Measurements from ENCODE around the gene SEC16A. TPM values are rescaled to one million over a fixed set of nuclear protein-coding genes. Genes with fewer than 3 reads are reported as not detected.
A peak's percentile ranks its signal among the peaks of the same experiment; 100 is the strongest.

The SEC16A gene
- total and polyA plus RNA-seq, 4 donors, result 21.7 to 96.1 (median 66.0) TPM

GRCh38 chr9:136400038-136400834 lies 82.6 kb downstream of the SEC16A start, which contains the start of gene SNAPC4:
SNAPC4 (minus strand) TSS chr9:136400170; CDS start chr9:136398428, 1,742 bp downstream.
- DNase-seq (ENCODE audit: low spot score), result peak; percentile 89
- Histone ChIP-seq H3K9me3 (ENCODE audit: control insufficient read depth in 4 of 4, low read length in 3 of 4) (no peaks in the 10 kb centered on the region), H3K4me3 (ENCODE audit: low read depth in 1 of 3, low read length in 3 of 3) (peak within 1 kb of the TSS; percentile 68 to 86 (median 80)), H3K27me3 (ENCODE audit: control insufficient read depth in 4 of 4, insufficient read depth in 4 of 4, low read length in 3 of 4) (no peaks in the 10 kb centered on the region), H3K9ac (ENCODE audit: low read depth in 1 of 2, low read length in 2 of 2) (peak within 1 kb of the TSS; percentile 50 to 56), H3K36me3 (ENCODE audit: control insufficient read depth in 4 of 4, insufficient read depth in 3 of 4, low read depth in 1 of 4, low read length in 3 of 4) (peaks cover 2 to 29% (median 5%) of the 10 kb centered on the region in 4 donors), H3K27ac (ENCODE audit: low read depth in 1 of 2, low read length in 2 of 2) (peak within 1 kb of the TSS; percentile 11 to 80), H3K4me1 (ENCODE audit: control insufficient read depth in 4 of 4, insufficient read depth in 4 of 4, low read length in 3 of 4) (peaks cover 6 to 48% (median 35%) of the 10 kb centered on the region in 4 donors)
- TF ChIP-seq RXRA (IDR thresholded peaks at IDR 0.05) (no peak), YY1 (IDR thresholded peaks at IDR 0.05) (peak; percentile 14), RAD21 (IDR thresholded peaks at IDR 0.05) (peak; percentile 68 to 80), GABPA (IDR thresholded peaks at IDR 0.05 in 1 of 2, conservative IDR thresholded peaks at IDR 0.05 in 1 of 2) (peak; percentile 57 to 90)
- TF ChIP-seq, protein P1, sequence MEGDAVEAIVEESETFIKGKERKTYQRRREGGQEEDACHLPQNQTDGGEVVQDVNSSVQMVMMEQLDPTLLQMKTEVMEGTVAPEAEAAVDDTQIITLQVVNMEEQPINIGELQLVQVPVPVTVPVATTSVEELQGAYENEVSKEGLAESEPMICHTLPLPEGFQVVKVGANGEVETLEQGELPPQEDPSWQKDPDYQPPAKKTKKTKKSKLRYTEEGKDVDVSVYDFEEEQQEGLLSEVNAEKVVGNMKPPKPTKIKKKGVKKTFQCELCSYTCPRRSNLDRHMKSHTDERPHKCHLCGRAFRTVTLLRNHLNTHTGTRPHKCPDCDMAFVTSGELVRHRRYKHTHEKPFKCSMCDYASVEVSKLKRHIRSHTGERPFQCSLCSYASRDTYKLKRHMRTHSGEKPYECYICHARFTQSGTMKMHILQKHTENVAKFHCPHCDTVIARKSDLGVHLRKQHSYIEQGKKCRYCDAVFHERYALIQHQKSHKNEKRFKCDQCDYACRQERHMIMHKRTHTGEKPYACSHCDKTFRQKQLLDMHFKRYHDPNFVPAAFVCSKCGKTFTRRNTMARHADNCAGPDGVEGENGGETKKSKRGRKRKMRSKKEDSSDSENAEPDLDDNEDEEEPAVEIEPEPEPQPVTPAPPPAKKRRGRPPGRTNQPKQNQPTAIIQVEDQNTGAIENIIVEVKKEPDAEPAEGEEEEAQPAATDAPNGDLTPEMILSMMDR (IDR thresholded peaks at IDR 0.05; ENCODE audit: low read depth, low read length, missing input control), result peak; percentile 90
- 6% methylated on average over 71 of the region's 71 CpGs for whole genome bisulfite sequencing

- DNase-seq (ENCODE audit: low spot score), result peak; percentile 45
- Histone ChIP-seq H3K9me3 (ENCODE audit: control insufficient read depth in 4 of 4, low read length in 3 of 4) (no peaks in the 10 kb centered on the region), H3K4me1 (ENCODE audit: control insufficient read depth in 4 of 4, insufficient read depth in 4 of 4, low read length in 3 of 4) (peaks cover 10 to 53% (median 38%) of the 10 kb centered on the region in 4 donors), H3K4me3 (ENCODE audit: low read depth in 1 of 3, low read length in 3 of 3) (peak overlapping the region; percentile 68 to 86 (median 80)), H3K27me3 (ENCODE audit: control insufficient read depth in 4 of 4, insufficient read depth in 4 of 4, low read length in 3 of 4) (no peaks in the 10 kb centered on the region), H3K9ac (ENCODE audit: low read depth in 1 of 2, low read length in 2 of 2) (peak overlapping the region; percentile 45 to 56), H3K27ac (ENCODE audit: low read depth in 1 of 2, low read length in 2 of 2) (peak overlapping the region; percentile 11 to 80), H3K36me3 (ENCODE audit: control insufficient read depth in 4 of 4, insufficient read depth in 3 of 4, low read depth in 1 of 4, low read length in 3 of 4) (peaks cover 3 to 29% (median 5%) of the 10 kb centered on the region in 4 donors)
- TF ChIP-seq RXRA (IDR thresholded peaks at IDR 0.05) (no peak), YY1 (IDR thresholded peaks at IDR 0.05) (peak; percentile 18), HNF4A (conservative IDR thresholded peaks at IDR 0.05) (peak in 1 of 2 donors; percentile 39), FOXA1 (IDR thresholded peaks at IDR 0.05) (no peak)
- WGBS, result 2% methylated on average over 67 of the region's 67 CpGs
These were observed 83.4 kb downstream of the SEC16A start for GRCh38 chr9:136399176-136400037.

GRCh38 chr9:136398286-136398685 lies 84.6 kb downstream of the SEC16A start:
- Histone ChIP-seq H3K9me3 (ENCODE audit: control insufficient read depth in 4 of 4, low read length in 3 of 4) (no peaks in the 10 kb centered on the region), H3K36me3 (ENCODE audit: control insufficient read depth in 4 of 4, insufficient read depth in 3 of 4, low read depth in 1 of 4, low read length in 3 of 4) (peaks cover 0 to 24% (median 11%) of the 10 kb centered on the region in 4 donors), H3K4me3 (ENCODE audit: low read depth in 1 of 3, low read length in 3 of 3) (no peak overlapping the region), H3K4me1 (ENCODE audit: control insufficient read depth in 4 of 4, insufficient read depth in 4 of 4, low read length in 3 of 4) (peaks cover 10 to 53% (median 38%) of the 10 kb centered on the region in 4 donors), H3K27ac (ENCODE audit: low read depth in 1 of 2, low read length in 2 of 2) (peak overlapping the region in 1 of 2 donors; percentile 80), H3K9ac (ENCODE audit: low read depth in 1 of 2, low read length in 2 of 2) (no peak overlapping the region), H3K27me3 (ENCODE audit: control insufficient read depth in 4 of 4, insufficient read depth in 4 of 4, low read length in 3 of 4) (no peaks in the 10 kb centered on the region)
- 97% methylated on average over 12 of the region's 12 CpGs for WGBS
- no peak for DNase-seq (ENCODE audit: low spot score)
- TF ChIP-seq, protein P2, sequence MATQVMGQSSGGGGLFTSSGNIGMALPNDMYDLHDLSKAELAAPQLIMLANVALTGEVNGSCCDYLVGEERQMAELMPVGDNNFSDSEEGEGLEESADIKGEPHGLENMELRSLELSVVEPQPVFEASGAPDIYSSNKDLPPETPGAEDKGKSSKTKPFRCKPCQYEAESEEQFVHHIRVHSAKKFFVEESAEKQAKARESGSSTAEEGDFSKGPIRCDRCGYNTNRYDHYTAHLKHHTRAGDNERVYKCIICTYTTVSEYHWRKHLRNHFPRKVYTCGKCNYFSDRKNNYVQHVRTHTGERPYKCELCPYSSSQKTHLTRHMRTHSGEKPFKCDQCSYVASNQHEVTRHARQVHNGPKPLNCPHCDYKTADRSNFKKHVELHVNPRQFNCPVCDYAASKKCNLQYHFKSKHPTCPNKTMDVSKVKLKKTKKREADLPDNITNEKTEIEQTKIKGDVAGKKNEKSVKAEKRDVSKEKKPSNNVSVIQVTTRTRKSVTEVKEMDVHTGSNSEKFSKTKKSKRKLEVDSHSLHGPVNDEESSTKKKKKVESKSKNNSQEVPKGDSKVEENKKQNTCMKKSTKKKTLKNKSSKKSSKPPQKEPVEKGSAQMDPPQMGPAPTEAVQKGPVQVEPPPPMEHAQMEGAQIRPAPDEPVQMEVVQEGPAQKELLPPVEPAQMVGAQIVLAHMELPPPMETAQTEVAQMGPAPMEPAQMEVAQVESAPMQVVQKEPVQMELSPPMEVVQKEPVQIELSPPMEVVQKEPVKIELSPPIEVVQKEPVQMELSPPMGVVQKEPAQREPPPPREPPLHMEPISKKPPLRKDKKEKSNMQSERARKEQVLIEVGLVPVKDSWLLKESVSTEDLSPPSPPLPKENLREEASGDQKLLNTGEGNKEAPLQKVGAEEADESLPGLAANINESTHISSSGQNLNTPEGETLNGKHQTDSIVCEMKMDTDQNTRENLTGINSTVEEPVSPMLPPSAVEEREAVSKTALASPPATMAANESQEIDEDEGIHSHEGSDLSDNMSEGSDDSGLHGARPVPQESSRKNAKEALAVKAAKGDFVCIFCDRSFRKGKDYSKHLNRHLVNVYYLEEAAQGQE (IDR thresholded peaks at IDR 0.05), result no peak
- TF ChIP-seq JUND (IDR thresholded peaks at IDR 0.05) (no peak), YY1 (IDR thresholded peaks at IDR 0.05) (no peak), TAF1 (conservative IDR thresholded peaks at IDR 0.05) (no peak), RAD21 (IDR thresholded peaks at IDR 0.05) (no peak), SP1 (IDR thresholded peaks at IDR 0.05) (no peak), HNF4A (conservative IDR thresholded peaks at IDR 0.05) (no peak), GABPA (IDR thresholded peaks at IDR 0.05 in 1 of 2, conservative IDR thresholded peaks at IDR 0.05 in 1 of 2) (no peak), RXRA (IDR thresholded peaks at IDR 0.05) (no peak), ZBTB33 (IDR thresholded peaks at IDR 0.05) (no peak)
- TF ChIP-seq, protein P3, sequence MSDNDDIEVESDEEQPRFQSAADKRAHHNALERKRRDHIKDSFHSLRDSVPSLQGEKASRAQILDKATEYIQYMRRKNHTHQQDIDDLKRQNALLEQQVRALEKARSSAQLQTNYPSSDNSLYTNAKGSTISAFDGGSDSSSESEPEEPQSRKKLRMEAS (IDR thresholded peaks at IDR 0.05), result no peak
- TF ChIP-seq, protein P4, sequence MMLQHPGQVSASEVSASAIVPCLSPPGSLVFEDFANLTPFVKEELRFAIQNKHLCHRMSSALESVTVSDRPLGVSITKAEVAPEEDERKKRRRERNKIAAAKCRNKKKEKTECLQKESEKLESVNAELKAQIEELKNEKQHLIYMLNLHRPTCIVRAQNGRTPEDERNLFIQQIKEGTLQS (IDR thresholded peaks at IDR 0.05), result no peak

All from liver (tissue), 9 donors.